Panc1 (cell line): ENCODE data around the gene ITPR3. TPM values are rescaled to one million over a fixed set of nuclear protein-coding genes. Genes with fewer than 3 reads are reported as not detected.
"Not testable (repeated sequence)": the region's sequence is repeated elsewhere in the genome, so short reads cannot be mapped to it uniquely, and the experiment has no call there.

Source experiments
- ATAC-seq: fragments of 200-7000 bp; cut with Tn5 transposase; 2 replicates; pipeline ENCODE4 v1.9.1; 2020; ENCODE audit warnings: mild to moderate bottlenecking, moderate library complexity
- BruUV-seq: library from RNA; stranded (reverse); fragments of 400-500 nt; replicated peaks from 2 replicates; lab custom pipeline; 2021; lab: Mats Ljungman, UMichigan
- CTCF ChIA-PET: fragments of 300-600 bp; sonication (Branson Sonifier 250); formaldehyde crosslinking; loops from one replicate; lab custom pipeline; 2022; ENCODE audit warnings: antibody characterized with exemption; lab: Charles Lee
- POLR2A ChIA-PET: fragments of 300-600 bp; sonication (Branson Sonifier 250); formaldehyde crosslinking; loops from one replicate; lab custom pipeline; 2022; ENCODE audit warnings: antibody characterized with exemption; lab: Charles Lee
- DNase-seq: peaks from one replicate; pipeline ENCODE4 v3.0.0-alpha.2; 2010; ENCODE audit warnings: low read depth, low spot score
- H3K27ac ChIP-seq: 2 replicates; pipeline ENCODE4 v1.5.1; 2011; ENCODE audit warnings: mild to moderate bottlenecking, low read length, inconsistent platforms
- H3K27me3 ChIP-seq: fragments of 200-500 bp; sonication (Bioruptor generic); 2 replicates; pipeline ENCODE4 v1.6.0; 2014; ENCODE audit warnings: low read length, inconsistent platforms; ENCODE audit not compliant: control insufficient read depth, insufficient read depth
- H3K36me3 ChIP-seq: fragments of 200-500 bp; sonication (Bioruptor generic); 2 replicates; pipeline ENCODE4 v1.5.1; 2014; ENCODE audit warnings: inconsistent platforms, mild to moderate bottlenecking, low read length, moderate library complexity; ENCODE audit not compliant: control insufficient read depth, insufficient read depth
- H3K4me1 ChIP-seq: 2 replicates; pipeline ENCODE4 v1.5.1; 2011; ENCODE audit warnings: inconsistent platforms, mild to moderate bottlenecking, low read length, moderate library complexity; ENCODE audit not compliant: control insufficient read depth, insufficient read depth
- H3K4me3 ChIP-seq, 2 experiments: 2 replicates each; pipeline ENCODE4 v1.5.1; 2011 to 2012; ENCODE audit warnings: low read depth in 2 of 2, low read length in 2 of 2, mild to moderate bottlenecking in 2 of 2, inconsistent platforms in 1 of 2, moderate library complexity in 1 of 2
- H3K9me3 ChIP-seq: fragments of 200-500 bp; sonication (Bioruptor generic); 2 replicates; pipeline ENCODE4 v1.5.1; 2014; ENCODE audit warnings: low read depth, mild to moderate bottlenecking, inconsistent platforms, low read length, moderate library complexity; ENCODE audit not compliant: control insufficient read depth, insufficient read depth
- POLR2AphosphoS5 ChIP-seq: IDR thresholded peaks from 2 replicates; pipeline ENCODE4 v1.6.1; 2012; ENCODE audit warnings: mild to moderate bottlenecking, low read depth, low read length, moderate library complexity
- SIN3A ChIP-seq: IDR thresholded peaks from 2 replicates; pipeline ENCODE4 v1.6.1; 2012; ENCODE audit warnings: low read depth, mild to moderate bottlenecking, low read length, moderate library complexity, borderline replicate concordance; ENCODE audit not compliant: insufficient read depth
- TCF7L2 ChIP-seq: IDR thresholded peaks from 2 replicates; pipeline ENCODE4 v1.6.1; 2011; ENCODE audit warnings: mild to moderate bottlenecking, low read depth, low read length, inconsistent platforms
- in situ Hi-C: cut with HindIII; loops from 2 replicates; pipeline ENCODE4 v1.10.0; 2016; ENCODE audit warnings: low sequenced_read_pairs, low pct_unique_long_range_greater_than_20kb
- intact Hi-C: fragments of 100-400 bp; cut with micrococcal nuclease; formaldehyde crosslinking; loops from one replicate; pipeline ENCODE4 v1.10.0; 2022; ENCODE audit not compliant: unreplicated experiment
- total RNA-seq: library from RNA; stranded (reverse); gene quantifications from one replicate; pipeline ENCODE4 v1.2.1, GENCODE V29; 2021; ENCODE audit not compliant: unreplicated experiment
- TF ChIP-seq, protein P1 (sequence below): fragments of 450-650 bp; IDR thresholded peaks from 2 replicates; pipeline ENCODE4 v1.5.1; 2017; ENCODE audit warnings: mild to moderate bottlenecking
- TF ChIP-seq, protein P2 (sequence below), 2 experiments: IDR thresholded peaks; 2 replicates each; pipeline ENCODE4 v1.6.1; 2011 to 2012; ENCODE audit warnings: low read depth in 2 of 2, control low read depth in 1 of 2, low read length in 1 of 2, mild to moderate bottlenecking in 1 of 2, moderate library complexity in 1 of 2; ENCODE audit not compliant: insufficient read depth in 1 of 2

The ITPR3 gene
- total RNA-seq, 1 experiment from 2014 or later: 65.8 TPM

DNA sequence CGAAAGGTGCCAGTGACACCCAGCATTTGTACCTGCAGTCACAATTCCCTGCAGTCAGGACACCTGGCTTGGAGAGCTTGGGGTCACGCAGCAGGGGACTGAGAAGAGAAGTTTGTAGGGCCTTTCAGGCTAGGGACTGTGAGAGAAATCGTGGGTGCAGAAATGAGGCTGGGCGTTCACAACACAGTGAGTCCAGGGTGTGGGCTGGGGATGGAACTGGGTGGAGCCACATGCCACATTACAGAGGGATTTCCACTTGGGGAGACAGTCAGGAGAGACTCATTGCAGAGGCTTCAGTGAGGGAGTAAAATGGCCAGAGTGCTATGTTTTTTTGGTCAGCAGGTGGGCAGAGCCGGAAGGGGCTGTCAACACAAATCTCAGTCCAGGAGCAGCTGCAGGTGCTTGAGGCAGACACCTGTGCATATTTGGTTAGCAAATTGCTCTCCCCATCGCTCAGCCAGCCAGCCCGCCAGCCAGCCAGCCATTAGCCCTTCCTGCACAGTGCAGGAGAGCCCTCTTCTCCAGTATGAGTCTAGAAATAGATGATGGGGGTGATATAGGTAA, 7.4 kb downstream of the ITPR3 start:
- no TSS peak for BruUV-seq
- ChIA-PET POLR2A (interaction anchor here (0.6 kb wide), 1 partner anchor 76 kb away, joined by 17 read pairs; no protein-coding TSS in a partner anchor), CTCF (no interaction called here)
- no peaks in the 10 kb centered on the region for H3K36me3 ChIP-seq
- in situ Hi-C loops (no loop called here), intact Hi-C loops (no loop called here)
- no peaks in the 10 kb centered on the region for H3K9me3 ChIP-seq
- no peak overlapping the region for H3K4me3 ChIP-seq
- DNase-seq (no peak), ATAC-seq (no peak)
- no peak overlapping the region for H3K27ac ChIP-seq
- H3K4me1 ChIP-seq: peaks cover 19% of the 10 kb centered on the region
- TF ChIP-seq TCF7L2 (no peak), SIN3A (no peak)
- no peaks in the 10 kb centered on the region for H3K27me3 ChIP-seq

GRCh38 chr6:33630014-33630413, 8.9 kb downstream of the ITPR3 start:
- Histone ChIP-seq H3K27ac (no peak overlapping the region), H3K36me3 (no peaks in the 10 kb centered on the region), H3K9me3 (no peaks in the 10 kb centered on the region), H3K4me3 (no peak overlapping the region), H3K27me3 (no peaks in the 10 kb centered on the region), H3K4me1 (peaks cover 16% of the 10 kb centered on the region)
- ChIA-PET POLR2A (interaction anchor here (0.5 kb wide), 1 partner anchor 342 kb away, joined by 9 read pairs; no protein-coding TSS in a partner anchor), CTCF (no interaction called here)
- TF ChIP-seq SIN3A (no peak), TCF7L2 (no peak), POLR2AphosphoS5 (no peak)
- TF ChIP-seq, protein P1, sequence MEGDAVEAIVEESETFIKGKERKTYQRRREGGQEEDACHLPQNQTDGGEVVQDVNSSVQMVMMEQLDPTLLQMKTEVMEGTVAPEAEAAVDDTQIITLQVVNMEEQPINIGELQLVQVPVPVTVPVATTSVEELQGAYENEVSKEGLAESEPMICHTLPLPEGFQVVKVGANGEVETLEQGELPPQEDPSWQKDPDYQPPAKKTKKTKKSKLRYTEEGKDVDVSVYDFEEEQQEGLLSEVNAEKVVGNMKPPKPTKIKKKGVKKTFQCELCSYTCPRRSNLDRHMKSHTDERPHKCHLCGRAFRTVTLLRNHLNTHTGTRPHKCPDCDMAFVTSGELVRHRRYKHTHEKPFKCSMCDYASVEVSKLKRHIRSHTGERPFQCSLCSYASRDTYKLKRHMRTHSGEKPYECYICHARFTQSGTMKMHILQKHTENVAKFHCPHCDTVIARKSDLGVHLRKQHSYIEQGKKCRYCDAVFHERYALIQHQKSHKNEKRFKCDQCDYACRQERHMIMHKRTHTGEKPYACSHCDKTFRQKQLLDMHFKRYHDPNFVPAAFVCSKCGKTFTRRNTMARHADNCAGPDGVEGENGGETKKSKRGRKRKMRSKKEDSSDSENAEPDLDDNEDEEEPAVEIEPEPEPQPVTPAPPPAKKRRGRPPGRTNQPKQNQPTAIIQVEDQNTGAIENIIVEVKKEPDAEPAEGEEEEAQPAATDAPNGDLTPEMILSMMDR: no peak
- TF ChIP-seq, protein P2, sequence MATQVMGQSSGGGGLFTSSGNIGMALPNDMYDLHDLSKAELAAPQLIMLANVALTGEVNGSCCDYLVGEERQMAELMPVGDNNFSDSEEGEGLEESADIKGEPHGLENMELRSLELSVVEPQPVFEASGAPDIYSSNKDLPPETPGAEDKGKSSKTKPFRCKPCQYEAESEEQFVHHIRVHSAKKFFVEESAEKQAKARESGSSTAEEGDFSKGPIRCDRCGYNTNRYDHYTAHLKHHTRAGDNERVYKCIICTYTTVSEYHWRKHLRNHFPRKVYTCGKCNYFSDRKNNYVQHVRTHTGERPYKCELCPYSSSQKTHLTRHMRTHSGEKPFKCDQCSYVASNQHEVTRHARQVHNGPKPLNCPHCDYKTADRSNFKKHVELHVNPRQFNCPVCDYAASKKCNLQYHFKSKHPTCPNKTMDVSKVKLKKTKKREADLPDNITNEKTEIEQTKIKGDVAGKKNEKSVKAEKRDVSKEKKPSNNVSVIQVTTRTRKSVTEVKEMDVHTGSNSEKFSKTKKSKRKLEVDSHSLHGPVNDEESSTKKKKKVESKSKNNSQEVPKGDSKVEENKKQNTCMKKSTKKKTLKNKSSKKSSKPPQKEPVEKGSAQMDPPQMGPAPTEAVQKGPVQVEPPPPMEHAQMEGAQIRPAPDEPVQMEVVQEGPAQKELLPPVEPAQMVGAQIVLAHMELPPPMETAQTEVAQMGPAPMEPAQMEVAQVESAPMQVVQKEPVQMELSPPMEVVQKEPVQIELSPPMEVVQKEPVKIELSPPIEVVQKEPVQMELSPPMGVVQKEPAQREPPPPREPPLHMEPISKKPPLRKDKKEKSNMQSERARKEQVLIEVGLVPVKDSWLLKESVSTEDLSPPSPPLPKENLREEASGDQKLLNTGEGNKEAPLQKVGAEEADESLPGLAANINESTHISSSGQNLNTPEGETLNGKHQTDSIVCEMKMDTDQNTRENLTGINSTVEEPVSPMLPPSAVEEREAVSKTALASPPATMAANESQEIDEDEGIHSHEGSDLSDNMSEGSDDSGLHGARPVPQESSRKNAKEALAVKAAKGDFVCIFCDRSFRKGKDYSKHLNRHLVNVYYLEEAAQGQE (IDR thresholded peaks at IDR 0.05; ENCODE audit: insufficient read depth in 1 of 2, low read depth in 2 of 2, low read length in 1 of 2): no peak
- no TSS peak for BruUV-seq
- in situ Hi-C loops (no loop called here), intact Hi-C loops (no loop called here)
- no peak for ATAC-seq
- no peak for DNase-seq

- H3K36me3 ChIP-seq, H3K9me3 ChIP-seq, H3K27ac ChIP-seq, DNase-seq, H3K27me3 ChIP-seq, H3K4me3 ChIP-seq, BruUV-seq, POLR2A ChIA-PET, ATAC-seq, intact Hi-C loops, in situ Hi-C loops: not testable (repeated sequence)
- CTCF ChIA-PET: interaction anchor here (0.5 to 1.1 kb wide), 2 partner anchors 12 to 19 kb away, joined by 3 to 4 read pairs; no protein-coding TSS in a partner anchor
- H3K4me1 ChIP-seq: peaks cover 16% of the 10 kb centered on the region
Measured at GRCh38 chr6:33631521-33631920, 10.4 kb downstream of the ITPR3 start.
